ENCODE results near the gene KIF16B.

- TF ChIP-seq CTCF (conservative IDR thresholded peaks at IDR 0.05; ENCODE audit: low read depth in 2 of 2), result no peak
- TF ChIP-seq EZH2 (IDR thresholded peaks at IDR 0.05; ENCODE audit: low read depth, unreplicated experiment), result no peak
- no peak for TF ChIP-seq POLR2AphosphoS5 (IDR thresholded peaks at IDR 0.05; ENCODE audit: low read depth)
- TF ChIP-seq EZH2phosphoT487 (IDR thresholded peaks at IDR 0.05; ENCODE audit: unreplicated experiment), result no peak
- TF ChIP-seq ZNF331 (CRISPR knock-in tag; IDR thresholded peaks at IDR 0.05; ENCODE audit: low read depth), result no peak
- no peak for TF ChIP-seq REST (IDR thresholded peaks at IDR 0.05; ENCODE audit: unreplicated experiment)
- no peak for TF ChIP-seq JUNB (IDR thresholded peaks at IDR 0.05; ENCODE audit: unreplicated experiment)
Measured at GRCh38 chr20:16612706-16613105, 39.5 kb upstream of the KIF16B start.

Data from GM23338 (cell line).